ENCODE measurements around the gene GLYATL1. TPM values are rescaled to one million over a fixed set of nuclear protein-coding genes. Genes with fewer than 3 reads are reported as not detected.
A peak's percentile ranks its signal among the peaks of the same experiment; 100 is the strongest.

GLYATL1 gene
- total RNA-seq, 1 experiment from 2014 or later = not detected

GRCh38 chr11:58898106-58898505 lies 41.2 kb upstream of the GLYATL1 start:
- no peaks in the 10 kb centered on the region for H3K4me1 ChIP-seq (ENCODE audit: control insufficient read depth, insufficient read depth, low read length)
- no peaks in the 10 kb centered on the region for H3K36me3 ChIP-seq (ENCODE audit: control insufficient read depth, insufficient read depth, low read length)
- H3K4me3 ChIP-seq (ENCODE audit: low read depth in 2 of 2, low read length in 2 of 2) = no peak overlapping the region
- BruUV-seq (replicated peaks) = no TSS peak
- no peak for DNase-seq (ENCODE audit: low read depth, low spot score)
- ChIA-PET POLR2A (no interaction called here), CTCF (no interaction called here)
- no peaks in the 10 kb centered on the region; the same call in 1 of the 2 replicates for H3K27me3 ChIP-seq (ENCODE audit: control insufficient read depth, insufficient read depth, low read length)
- TF ChIP-seq SIN3A (IDR thresholded peaks at IDR 0.05; ENCODE audit: borderline replicate concordance, insufficient read depth, low read depth, low read length) (no peak), POLR2AphosphoS5 (IDR thresholded peaks at IDR 0.05; ENCODE audit: low read depth, low read length) (no peak), TCF7L2 (IDR thresholded peaks at IDR 0.05; ENCODE audit: low read depth, low read length) (no peak), REST (IDR thresholded peaks at IDR 0.05; ENCODE audit: insufficient read depth in 1 of 2, low read depth in 2 of 2, low read length in 1 of 2) (no peak), CTCF (IDR thresholded peaks at IDR 0.05) (no peak)
- H3K9me3 ChIP-seq (ENCODE audit: control insufficient read depth, insufficient read depth, low read depth, low read length) = no peaks in the 10 kb centered on the region
- intact Hi-C loops (cut with micrococcal nuclease; ENCODE audit: unreplicated experiment) (no loop called here), in situ Hi-C loops (cut with HindIII; ENCODE audit: low pct_unique_long_range_greater_than_20kb, low sequenced_read_pairs) (no loop called here)
- H3K27ac ChIP-seq (ENCODE audit: low read length) = no peak overlapping the region
- ATAC-seq = no peak

GRCh38 chr11:58900479-58901420 lies 38.5 kb upstream of the GLYATL1 start:
- H3K4me1 ChIP-seq (ENCODE audit: control insufficient read depth, insufficient read depth, low read length) = no peaks in the 10 kb centered on the region
- no peak overlapping the region for H3K27ac ChIP-seq (ENCODE audit: low read length)
- H3K27me3 ChIP-seq (ENCODE audit: control insufficient read depth, insufficient read depth, low read length) = no peaks in the 10 kb centered on the region; the same call in none of the 2 replicates
- in situ Hi-C loops (cut with HindIII; ENCODE audit: low pct_unique_long_range_greater_than_20kb, low sequenced_read_pairs) (no loop called here), intact Hi-C loops (cut with micrococcal nuclease; ENCODE audit: unreplicated experiment) (loop anchor here (5.0 kb wide), 1 partner anchor 223 kb away; no protein-coding TSS in a partner anchor)
- peak overlapping the region in 1 of 2 experiments; percentile 24; a peak in 2 of 4 replicates for H3K4me3 ChIP-seq (ENCODE audit: low read depth in 2 of 2, low read length in 2 of 2)
- DNase-seq (ENCODE audit: low read depth, low spot score) = peak; percentile 32
- ChIA-PET CTCF (interaction anchor here (1.2 kb wide), 1 partner anchor 157 kb away, joined by 5 read pairs; no protein-coding TSS in a partner anchor), POLR2A (no interaction called here)
- ATAC-seq = peak; percentile 80
- no peaks in the 10 kb centered on the region for H3K36me3 ChIP-seq (ENCODE audit: control insufficient read depth, insufficient read depth, low read length)
- TF ChIP-seq POLR2AphosphoS5 (IDR thresholded peaks at IDR 0.05; ENCODE audit: low read depth, low read length) (no peak), REST (IDR thresholded peaks at IDR 0.05; ENCODE audit: insufficient read depth in 1 of 2, low read depth in 2 of 2, low read length in 1 of 2) (no peak), TCF7L2 (IDR thresholded peaks at IDR 0.05; ENCODE audit: low read depth, low read length) (no peak), SIN3A (IDR thresholded peaks at IDR 0.05; ENCODE audit: borderline replicate concordance, insufficient read depth, low read depth, low read length) (no peak), CTCF (IDR thresholded peaks at IDR 0.05) (peak; percentile 74)
- no TSS peak for BruUV-seq (replicated peaks)
- H3K9me3 ChIP-seq (ENCODE audit: control insufficient read depth, insufficient read depth, low read depth, low read length) = no peaks in the 10 kb centered on the region
